Astrocyte of the cerebellum (primary cell): ENCODE results near the gene VCAN.

ENCODE experiments used
- DNase-seq: peaks from one replicate; pipeline ENCODE4 v3.0.0-alpha.2; 2011; ENCODE audit warnings: low read depth
- H3K4me3 ChIP-seq: 2 replicates; pipeline ENCODE4 v1.5.1; 2011; ENCODE audit warnings: mild to moderate bottlenecking, low read depth, low read length, moderate library complexity
- in situ Hi-C: cut with HindIII; loops from 2 replicates; pipeline ENCODE4 v1.10.0; 2017; ENCODE audit warnings: low sequenced_read_pairs
- TF ChIP-seq, protein P1 (sequence below): IDR thresholded peaks from 2 replicates; pipeline ENCODE4 v1.5.1; 2012; ENCODE audit warnings: low read length, low read depth, moderate library complexity, mild to moderate bottlenecking; ENCODE audit errors: missing control alignments

Gene VCAN

DNA sequence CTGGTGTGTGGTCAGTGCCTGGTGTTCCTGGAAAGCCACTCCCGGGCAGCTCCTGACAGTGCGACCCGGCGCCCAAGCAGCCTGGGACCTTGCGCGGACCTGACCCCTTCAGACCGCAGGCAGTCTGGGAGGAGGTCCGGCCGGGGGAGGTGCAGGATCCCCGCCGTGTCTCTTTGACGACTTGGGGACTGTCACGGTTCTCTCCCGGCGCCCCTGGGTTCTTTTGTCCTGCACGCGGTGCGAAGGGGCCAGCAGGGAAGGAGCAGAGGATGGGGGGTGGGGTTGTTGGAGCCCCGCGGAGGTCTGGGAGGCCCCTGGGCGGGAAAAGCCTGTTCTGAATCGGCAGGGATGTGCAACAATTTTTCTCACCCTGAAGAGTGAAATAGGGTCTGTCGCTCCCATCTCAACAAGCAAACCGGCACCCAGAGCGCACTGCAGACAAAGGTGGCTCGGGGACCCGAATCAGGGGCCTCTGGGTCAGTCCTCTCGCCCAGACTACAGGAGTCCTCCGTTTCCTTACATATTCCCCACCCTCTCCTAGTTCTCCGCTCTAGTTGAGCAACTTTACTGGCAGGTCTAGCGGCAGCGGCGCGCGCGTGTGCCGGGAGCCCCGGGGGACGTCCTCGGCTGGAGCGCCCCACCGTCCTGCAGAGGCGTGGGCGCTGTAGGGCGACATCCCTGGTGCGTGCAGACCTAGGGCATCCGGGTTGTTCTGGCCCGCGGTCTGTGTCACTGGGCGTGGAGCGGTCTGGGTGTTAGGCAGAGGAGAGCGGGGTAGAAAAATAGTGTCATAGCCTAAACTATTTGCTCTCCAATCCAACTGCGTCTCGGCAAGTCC is 1.2 kb downstream of the VCAN start:
- in situ Hi-C loops = no loop called here
- TF ChIP-seq, protein P1, sequence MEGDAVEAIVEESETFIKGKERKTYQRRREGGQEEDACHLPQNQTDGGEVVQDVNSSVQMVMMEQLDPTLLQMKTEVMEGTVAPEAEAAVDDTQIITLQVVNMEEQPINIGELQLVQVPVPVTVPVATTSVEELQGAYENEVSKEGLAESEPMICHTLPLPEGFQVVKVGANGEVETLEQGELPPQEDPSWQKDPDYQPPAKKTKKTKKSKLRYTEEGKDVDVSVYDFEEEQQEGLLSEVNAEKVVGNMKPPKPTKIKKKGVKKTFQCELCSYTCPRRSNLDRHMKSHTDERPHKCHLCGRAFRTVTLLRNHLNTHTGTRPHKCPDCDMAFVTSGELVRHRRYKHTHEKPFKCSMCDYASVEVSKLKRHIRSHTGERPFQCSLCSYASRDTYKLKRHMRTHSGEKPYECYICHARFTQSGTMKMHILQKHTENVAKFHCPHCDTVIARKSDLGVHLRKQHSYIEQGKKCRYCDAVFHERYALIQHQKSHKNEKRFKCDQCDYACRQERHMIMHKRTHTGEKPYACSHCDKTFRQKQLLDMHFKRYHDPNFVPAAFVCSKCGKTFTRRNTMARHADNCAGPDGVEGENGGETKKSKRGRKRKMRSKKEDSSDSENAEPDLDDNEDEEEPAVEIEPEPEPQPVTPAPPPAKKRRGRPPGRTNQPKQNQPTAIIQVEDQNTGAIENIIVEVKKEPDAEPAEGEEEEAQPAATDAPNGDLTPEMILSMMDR = no peak
- DNase-seq = no peak
- peak overlapping the region; percentile 80 for H3K4me3 ChIP-seq

DNA sequence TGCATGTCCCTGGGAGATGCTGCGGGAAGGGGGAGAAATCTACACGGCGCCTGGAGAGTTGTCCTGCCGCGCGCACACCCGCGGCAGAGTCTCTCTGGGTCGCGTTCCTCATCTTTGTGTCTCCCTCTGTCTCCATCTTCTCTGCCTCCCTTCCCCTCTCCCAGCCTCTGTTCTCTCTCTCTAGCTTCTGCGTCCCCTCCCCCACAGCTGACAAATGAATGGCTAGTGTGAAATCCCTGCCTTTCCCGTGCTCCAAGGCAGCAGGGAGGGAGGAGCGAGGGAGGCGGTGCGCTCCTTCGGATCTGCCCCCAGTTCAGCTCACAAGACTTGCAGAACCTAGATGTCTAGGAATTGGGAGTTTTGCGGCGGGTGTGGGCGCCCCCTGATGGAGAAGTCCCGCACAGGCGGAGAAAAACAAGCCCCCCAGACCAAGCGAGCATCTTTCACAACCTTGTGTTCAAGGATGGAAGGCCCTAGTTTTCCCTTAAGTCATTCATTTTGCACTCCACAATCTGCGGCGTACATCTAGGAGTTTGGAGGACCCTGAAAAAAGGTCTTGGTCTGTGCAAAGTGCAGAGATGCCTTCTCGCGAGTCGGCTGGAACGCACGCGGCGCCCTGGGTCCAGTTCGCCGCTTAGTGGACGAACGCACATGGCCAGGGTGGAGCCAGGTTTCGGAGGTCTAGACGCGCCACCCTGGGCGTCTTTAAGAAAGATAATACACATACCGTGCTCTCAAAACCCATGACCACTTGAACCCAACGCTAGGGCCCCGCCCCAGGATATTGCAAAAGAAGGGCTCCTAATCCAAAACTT is 2.0 kb downstream of the VCAN start:
- DNase-seq = peak; percentile 97
- TF ChIP-seq, protein P1 = peak; percentile 91
- H3K4me3 ChIP-seq = peak overlapping the region; percentile 80
- in situ Hi-C loops = no loop called here

DNA sequence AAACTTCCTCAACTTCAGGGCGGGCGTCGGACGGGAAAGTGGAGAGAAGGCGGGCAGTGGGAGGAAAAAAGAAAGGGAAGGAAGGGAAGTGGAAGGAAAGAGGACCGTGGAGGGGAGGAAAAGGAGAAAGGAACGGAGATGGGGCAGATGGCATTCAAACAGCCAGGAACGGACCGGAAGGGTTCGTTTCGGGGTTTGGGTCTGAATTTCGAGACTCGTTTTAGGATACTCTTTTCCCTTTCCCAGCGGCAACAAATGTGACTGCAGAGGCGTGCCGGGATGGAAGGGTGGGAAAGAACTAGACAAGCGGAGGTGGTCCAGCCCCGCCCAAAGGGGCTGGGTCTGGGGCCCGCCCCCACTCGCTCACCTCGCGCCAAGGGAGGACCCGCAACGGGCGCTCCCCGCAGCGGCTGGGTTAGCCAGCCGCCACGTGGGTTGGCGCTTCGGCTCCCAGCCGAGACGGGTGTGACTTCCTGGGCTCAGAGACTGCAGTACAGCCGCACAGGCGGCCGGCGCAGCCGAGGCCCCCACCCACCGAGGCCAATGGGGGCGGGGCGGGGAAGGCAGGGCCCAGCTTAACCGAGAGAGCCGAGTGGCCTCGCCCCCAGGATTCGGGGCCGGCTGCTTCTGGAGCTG is 2.7 kb downstream of the VCAN start:
- DNase-seq = peak; percentile 83
- in situ Hi-C loops = no loop called here
- TF ChIP-seq, protein P1 = no peak
- peak overlapping the region; percentile 80 for H3K4me3 ChIP-seq

DNA sequence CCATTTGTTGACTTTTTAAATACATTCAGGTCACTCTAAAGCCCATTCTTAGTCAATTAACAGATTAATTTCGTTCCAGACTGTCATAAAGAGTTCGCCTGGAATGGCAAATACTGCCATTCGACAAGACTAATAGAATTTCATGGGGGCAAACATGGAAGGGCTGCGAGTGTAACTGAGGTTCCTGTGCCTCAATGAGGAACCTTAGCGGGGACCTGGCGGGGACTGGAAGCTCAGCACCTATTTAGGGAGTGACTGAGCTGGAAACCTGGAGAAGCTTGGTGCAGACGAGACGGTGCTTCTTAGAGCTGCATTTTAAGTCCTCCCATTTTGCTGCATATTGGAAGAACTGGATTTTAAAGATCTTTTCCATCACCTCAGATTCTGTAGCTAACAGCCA is 3.4 kb downstream of the VCAN start:
- no peak for DNase-seq
- TF ChIP-seq, protein P1 = no peak
- H3K4me3 ChIP-seq = peak overlapping the region; percentile 80
- in situ Hi-C loops = loop anchor here (5.0 kb wide), 1 partner anchor 87 kb away; no protein-coding TSS in a partner anchor

DNA sequence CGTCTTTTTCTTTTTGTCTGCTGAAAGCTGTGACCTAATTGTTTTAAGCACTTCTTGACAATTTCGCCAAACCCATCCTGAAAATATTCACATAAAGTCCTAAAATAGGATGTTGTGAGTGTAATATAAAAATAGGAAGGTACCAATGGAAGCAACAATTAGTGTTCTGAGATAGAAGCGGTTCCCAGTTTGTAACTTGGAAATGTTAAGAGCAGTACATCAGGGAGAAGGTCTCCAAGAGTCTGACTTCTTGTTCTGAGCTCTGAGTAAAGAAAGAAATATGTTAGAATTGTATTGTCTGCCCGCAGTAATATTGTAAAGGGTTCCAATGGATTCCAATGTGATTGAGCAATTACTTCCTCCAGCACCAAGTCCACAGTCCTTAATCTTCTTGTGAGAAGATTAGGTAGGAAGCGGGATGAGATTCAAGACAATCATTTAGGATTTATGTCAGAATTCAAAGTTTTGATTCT is 3.9 kb downstream of the VCAN start:
- in situ Hi-C loops = loop anchor here (5.0 kb wide), 1 partner anchor 87 kb away; no protein-coding TSS in a partner anchor
- TF ChIP-seq, protein P1 = no peak
- peak overlapping the region; percentile 80 for H3K4me3 ChIP-seq
- DNase-seq = peak; percentile 86
